Tibial artery (tissue), 4 donors: ENCODE data around the gene PRODH2.

Experiments used
- DNase-seq, 2 donors: peaks; one replicate each; pipeline ENCODE4 v3.0.0-alpha.2; 2019
- H3K27ac ChIP-seq, 2 donors: fragments of 200-600 bp; sonication (generic) in 1 of 2; 1 replicate in 1 of 2; 2 replicates in 1 of 2; pipeline ENCODE4 v1.5.1; 2018 to 2019; ENCODE audit warnings: mild to moderate bottlenecking in 1 of 2
- H3K27me3 ChIP-seq, 2 donors: fragments of 200-600 bp; sonication (generic) in 1 of 2; one replicate each; pipeline versions ENCODE4 v1.5.1 to v1.6.0; 2016 to 2019
- H3K36me3 ChIP-seq, 3 donors: fragments of 200-600 bp; sonication (generic) in 2 of 3; one replicate each; pipeline ENCODE4 v1.5.1; 2016 to 2019; ENCODE audit warnings: mild to moderate bottlenecking in 2 of 3
- H3K4me1 ChIP-seq, 4 donors: fragments of 200-600 bp; sonication (generic) in 2 of 4; 1 replicate in 3 of 4; 2 replicates in 1 of 4; pipeline ENCODE4 v1.5.1; 2016 to 2019
- H3K4me3 ChIP-seq, 2 donors: fragments of 200-600 bp; sonication (generic) in 1 of 2; 1 replicate in 1 of 2; 2 replicates in 1 of 2; pipeline ENCODE4 v1.5.1; 2018 to 2019; ENCODE audit warnings: mild to moderate bottlenecking in 2 of 2
- H3K9me3 ChIP-seq, 3 donors: fragments of 200-600 bp; sonication (generic) in 1 of 3; one replicate each; pipeline ENCODE4 v1.5.1; 2016 to 2019
- CTCF ChIP-seq, 2 experiments: fragments of 200-600 bp in 1 of 2; fragments of 450-650 bp in 1 of 2; IDR thresholded peaks; one replicate each; pipeline ENCODE4 v1.5.1; 2017 to 2019; ENCODE audit warnings: antibody characterized with exemption in 2 of 2, mild to moderate bottlenecking in 1 of 2, moderate library complexity in 1 of 2
- intact Hi-C: fragments of 100-400 bp; cut with DNase I; formaldehyde crosslinking; loops from one replicate; pipeline ENCODE4 v1.15.0; 2023; ENCODE audit warnings: low total_unique reads

Gene PRODH2

GRCh38 chr19:35833972-35834371 lies 21.3 kb upstream of the PRODH2 start:
- H3K9me3 ChIP-seq, result peaks cover 0 to 3% (median 1%) of the 10 kb centered on the region in 3 donors
- no peaks in the 10 kb centered on the region for H3K36me3 ChIP-seq
- no peak for TF ChIP-seq CTCF (IDR thresholded peaks at IDR 0.05)
- no peak overlapping the region for H3K27ac ChIP-seq
- intact Hi-C loops, result no loop called here
- H3K27me3 ChIP-seq, result peaks cover 0 to 32% of the 10 kb centered on the region in 2 donors
- H3K4me1 ChIP-seq, result no peaks in the 10 kb centered on the region
- no peak for DNase-seq
- no peak overlapping the region for H3K4me3 ChIP-seq

GRCh38 chr19:35832054-35832453 lies 19.4 kb upstream of the PRODH2 start:
- Histone ChIP-seq H3K27me3 (peaks cover 0 to 32% of the 10 kb centered on the region in 2 donors), H3K4me3 (no peak overlapping the region), H3K36me3 (no peaks in the 10 kb centered on the region), H3K9me3 (no peaks in the 10 kb centered on the region), H3K4me1 (no peaks in the 10 kb centered on the region), H3K27ac (no peak overlapping the region)
- no peak for TF ChIP-seq CTCF (IDR thresholded peaks at IDR 0.05)
- DNase-seq, result no peak
- intact Hi-C loops, result no loop called here

- Histone ChIP-seq H3K4me1 (no peaks in the 10 kb centered on the region), H3K27ac (no peak overlapping the region), H3K36me3 (no peaks in the 10 kb centered on the region), H3K9me3 (no peaks in the 10 kb centered on the region), H3K4me3 (no peak overlapping the region), H3K27me3 (peaks cover 0 to 27% of the 10 kb centered on the region in 2 donors)
- intact Hi-C loops, result no loop called here
- TF ChIP-seq CTCF (IDR thresholded peaks at IDR 0.05), result no peak
- no peak for DNase-seq
These were observed 18.3 kb upstream of the PRODH2 start for GRCh38 chr19:35830986-35831385.

GRCh38 chr19:35828692-35829301 lies 16.2 kb upstream of the PRODH2 start:
- no peak for TF ChIP-seq CTCF (IDR thresholded peaks at IDR 0.05)
- intact Hi-C loops, result no loop called here
- DNase-seq, result peak in 1 of 2 donors; percentile 51
- H3K27ac ChIP-seq, result no peak overlapping the region
- H3K9me3 ChIP-seq, result no peaks in the 10 kb centered on the region
- no peaks in the 10 kb centered on the region for H3K4me1 ChIP-seq
- peaks cover 0 to 17% of the 10 kb centered on the region in 2 donors for H3K27me3 ChIP-seq
- H3K4me3 ChIP-seq, result no peak overlapping the region
- H3K36me3 ChIP-seq, result no peaks in the 10 kb centered on the region

GRCh38 chr19:35824150-35824549 lies 11.5 kb upstream of the PRODH2 start:
- H3K27me3 ChIP-seq, result peaks cover 0 to 2% of the 10 kb centered on the region in 2 donors
- no peak for DNase-seq
- no peak overlapping the region for H3K4me3 ChIP-seq
- intact Hi-C loops, result no loop called here
- TF ChIP-seq CTCF (IDR thresholded peaks at IDR 0.05), result no peak
- no peaks in the 10 kb centered on the region for H3K9me3 ChIP-seq
- H3K27ac ChIP-seq, result no peak overlapping the region
- no peaks in the 10 kb centered on the region for H3K4me1 ChIP-seq
- H3K36me3 ChIP-seq, result no peaks in the 10 kb centered on the region

GRCh38 chr19:35822579-35822978 lies 9.9 kb upstream of the PRODH2 start:
- H3K27ac ChIP-seq, result no peak overlapping the region
- H3K36me3 ChIP-seq, result no peaks in the 10 kb centered on the region
- no peaks in the 10 kb centered on the region for H3K4me1 ChIP-seq
- intact Hi-C loops, result no loop called here
- H3K4me3 ChIP-seq, result no peak overlapping the region
- no peaks in the 10 kb centered on the region for H3K9me3 ChIP-seq
- DNase-seq, result no peak
- no peak for TF ChIP-seq CTCF (IDR thresholded peaks at IDR 0.05)
- H3K27me3 ChIP-seq, result peaks cover 0 to 13% of the 10 kb centered on the region in 2 donors
